Stimulated activated CD4-positive, alpha-beta T cell treated with anti-CD3 and anti-CD28 coated beads, Interleukin-15, amount 100 ng/mL, for 48 hours (primary cell): ENCODE results near the gene CDK16.

ENCODE experiments used
- DNase-seq, 2 donors: peaks; one replicate each; pipeline ENCODE4 v3.0.0-alpha.2; 2020; ENCODE audit warnings: low read depth in 2 of 2

CDK16 gene

DNA sequence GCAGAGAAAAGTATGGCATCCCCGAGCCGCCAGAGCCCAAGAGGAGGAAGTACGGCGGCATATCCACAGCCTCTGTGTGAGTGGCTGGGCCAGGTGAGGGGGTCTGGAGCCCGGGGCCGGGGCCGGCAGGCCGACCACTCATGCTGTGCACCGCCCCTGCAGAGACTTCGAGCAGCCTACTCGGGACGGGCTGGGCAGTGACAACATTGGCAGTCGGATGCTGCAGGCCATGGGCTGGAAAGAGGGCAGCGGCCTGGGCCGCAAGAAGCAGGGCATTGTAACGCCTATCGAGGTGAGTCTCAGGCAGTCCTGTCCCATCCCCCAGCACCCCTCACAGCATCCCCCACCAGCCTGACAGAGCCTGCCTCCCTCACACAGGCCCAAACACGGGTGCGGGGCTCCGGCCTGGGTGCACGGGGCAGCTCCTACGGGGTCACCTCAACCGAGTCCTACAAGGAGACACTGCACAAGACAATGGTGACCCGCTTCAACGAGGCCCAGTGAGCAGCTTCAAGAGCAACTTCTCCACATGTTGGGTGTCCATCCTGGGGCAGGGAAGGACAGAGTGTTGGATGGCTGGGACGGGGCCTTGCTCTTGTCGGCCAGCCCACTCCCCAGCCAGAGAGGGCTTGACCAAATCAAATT, 32.3 kb upstream of the CDK16 start:
- no peak for DNase-seq

DNA sequence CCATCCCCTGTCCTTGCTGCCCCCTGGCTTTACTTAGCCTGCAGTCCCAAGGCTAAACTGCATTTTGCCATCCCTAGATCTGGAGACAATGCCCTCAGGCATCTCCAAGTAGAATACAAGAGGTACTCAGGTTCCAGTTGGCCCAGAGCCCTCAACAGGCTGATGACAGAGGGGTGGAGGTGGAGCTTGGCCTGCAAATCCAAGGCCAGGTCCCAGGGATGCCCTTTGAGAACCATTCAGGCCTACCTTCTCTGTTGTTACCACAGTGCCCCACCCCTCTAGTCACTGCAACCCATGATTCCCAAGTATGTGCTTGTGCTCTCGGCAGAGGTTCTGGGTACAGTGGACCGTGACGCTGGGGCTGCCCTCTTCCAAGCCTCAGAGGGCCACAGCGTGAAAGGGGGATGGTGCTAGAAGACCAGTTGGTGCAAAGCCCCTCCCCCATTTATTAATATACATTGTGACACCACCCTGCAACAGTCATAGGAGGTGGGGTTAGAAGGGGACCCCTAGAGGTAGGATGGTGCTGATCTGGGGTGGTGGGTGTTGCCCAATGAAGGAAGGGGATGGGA, 31.3 kb upstream of the CDK16 start:
- DNase-seq = no peak

DNA sequence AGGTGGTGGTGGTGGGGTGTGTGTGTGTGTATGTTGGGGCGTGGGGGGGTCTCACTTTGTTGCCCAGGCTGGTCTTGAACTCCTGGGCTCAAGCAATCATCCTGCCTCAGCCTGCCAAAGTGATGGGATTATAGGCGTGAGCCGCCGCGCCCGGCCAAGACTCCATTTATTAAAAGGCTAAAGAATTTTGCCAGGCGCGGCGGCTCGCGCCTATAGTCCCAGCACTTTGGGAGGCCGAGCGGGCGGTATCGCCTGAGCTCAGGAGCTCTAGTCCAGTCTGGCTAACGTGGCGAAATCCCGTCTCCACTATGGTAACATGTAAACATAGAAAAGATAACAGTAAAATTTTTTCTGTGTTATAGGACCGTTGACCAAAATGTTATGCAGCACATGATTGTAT, 28.6 kb upstream of the CDK16 start:
- DNase-seq = no peak

DNA sequence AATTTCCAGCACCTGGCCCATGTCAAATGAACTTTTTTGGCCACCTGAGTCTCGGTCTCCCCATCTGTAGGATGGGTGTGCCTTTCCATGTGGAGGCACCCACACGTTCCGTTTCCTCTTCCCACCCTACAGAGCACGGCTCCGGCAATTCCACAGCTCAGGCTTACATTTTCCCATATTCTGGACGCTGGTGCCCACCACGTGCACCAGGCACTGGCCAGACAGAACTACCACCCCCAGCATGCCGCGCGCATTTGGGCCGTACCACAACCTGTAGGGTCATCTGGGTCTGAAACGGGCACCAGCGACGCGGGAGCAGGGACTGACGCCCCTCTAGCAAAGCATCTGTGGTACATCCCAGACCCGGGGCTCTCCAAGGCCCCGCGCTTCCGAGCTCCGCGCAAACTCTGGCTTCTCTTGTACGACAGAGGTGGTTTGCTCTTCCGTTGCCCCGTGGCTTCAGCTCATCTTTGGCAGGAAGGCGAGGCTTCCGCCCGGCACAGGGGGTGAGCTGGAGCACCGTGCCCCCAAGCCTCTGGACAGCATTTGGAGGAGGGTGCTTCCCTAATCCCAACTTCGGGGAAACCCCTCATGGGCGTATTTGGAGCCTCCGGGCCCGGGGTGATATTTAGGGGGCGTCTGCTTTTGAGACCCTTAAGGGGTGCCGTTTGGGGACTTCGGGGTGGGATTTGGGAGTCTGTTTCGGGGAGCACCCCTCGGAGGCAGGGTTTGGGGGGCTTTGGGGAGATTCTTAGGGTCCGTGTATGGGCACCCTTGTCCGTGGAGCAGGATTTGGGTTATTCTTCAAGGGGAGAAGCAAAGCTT, 27.8 kb upstream of the CDK16 start:
- peak; percentile 79 to 82 for DNase-seq

DNA sequence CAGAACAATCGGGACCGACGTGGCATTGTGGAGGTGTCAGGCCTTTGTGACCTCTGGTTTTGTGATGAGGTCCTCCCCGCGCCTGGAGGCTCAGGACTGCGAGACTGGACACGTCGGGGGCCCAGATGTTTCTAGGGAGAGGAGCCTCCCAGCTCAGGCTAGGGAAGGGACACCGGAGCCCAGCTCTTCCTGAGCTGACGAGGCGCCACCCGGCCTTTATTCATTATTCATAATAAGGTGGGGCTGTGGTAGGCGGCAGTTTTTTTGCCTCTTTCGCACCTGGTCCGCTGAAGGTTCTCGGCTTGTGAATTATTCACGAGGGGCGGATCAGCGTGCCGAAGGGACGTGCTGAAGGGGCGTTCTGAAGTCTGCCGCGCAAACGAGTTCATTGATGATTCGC, 27.1 kb upstream of the CDK16 start:
- DNase-seq = peak in 1 of 2 donors; percentile 19

DNA sequence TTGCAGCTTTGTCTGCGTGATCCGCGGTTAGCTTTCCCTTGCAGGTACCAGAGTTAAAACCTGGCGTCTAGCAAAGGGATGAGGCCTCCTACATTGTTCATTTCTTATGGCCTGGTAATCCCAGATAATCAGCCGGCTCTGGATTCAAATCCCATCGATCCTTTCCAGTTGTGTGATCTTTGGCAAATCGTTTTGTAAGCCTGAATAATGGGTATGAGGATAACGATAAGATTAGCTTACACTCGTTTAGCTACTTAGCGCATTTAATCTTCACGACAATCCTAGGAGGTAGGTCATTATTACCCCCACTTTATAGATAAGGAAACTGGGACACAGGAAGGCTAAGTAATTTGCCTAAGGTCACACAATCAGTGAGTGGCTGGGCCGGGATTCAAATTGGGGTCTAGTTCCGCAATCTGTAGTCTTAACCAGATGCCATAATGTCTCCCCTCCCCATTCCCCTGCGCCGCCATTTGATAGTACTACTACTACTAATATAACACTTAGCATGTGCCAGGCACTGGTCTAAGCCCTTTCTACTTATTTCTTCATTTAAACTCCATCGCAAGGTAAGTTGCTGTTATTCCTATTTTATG, 26.6 kb upstream of the CDK16 start:
- no peak for DNase-seq

DNA sequence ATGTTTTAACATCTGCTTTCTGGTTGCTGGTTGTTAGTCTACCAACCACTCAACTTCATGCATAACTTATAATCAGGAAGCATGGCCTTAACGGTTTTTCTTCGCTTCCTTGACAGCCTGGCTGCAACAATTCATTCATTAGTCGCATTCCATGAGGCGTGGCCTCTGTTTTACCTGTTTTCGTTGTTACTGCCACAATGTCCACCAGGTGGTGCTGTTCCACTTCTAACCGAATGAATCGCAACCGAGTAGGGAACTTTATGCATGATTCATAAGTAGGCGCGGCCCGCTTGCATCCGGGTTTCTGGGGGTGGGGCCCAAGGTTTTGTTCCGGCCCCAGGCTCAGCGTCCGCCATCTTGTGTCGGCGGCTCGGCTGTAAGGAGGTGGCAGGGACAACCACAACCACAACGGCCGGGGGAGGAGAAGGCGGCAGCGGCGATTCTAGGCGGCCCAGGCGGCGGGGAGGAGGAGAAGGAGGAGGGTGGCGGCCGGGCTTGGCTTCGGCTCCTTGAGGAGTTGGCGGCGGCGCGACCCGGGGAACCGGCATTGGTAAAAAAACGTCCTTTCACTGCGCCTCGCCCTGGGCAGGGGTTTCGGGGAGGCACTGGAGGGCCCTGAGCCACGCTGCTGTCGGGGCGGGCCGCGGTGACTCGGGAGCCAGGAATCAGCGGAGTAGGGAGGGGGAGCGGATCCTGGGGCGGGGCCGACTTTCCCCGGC, 24.8 kb upstream of the CDK16 start, which contains the start of gene UBA1:
Gene UBA1 (plus strand): TSS at position 355 of the 719 bp plus-strand sequence. CDS start 4,974 bp downstream, outside the sequence.
- peak; percentile 86 to 96 for DNase-seq

DNA sequence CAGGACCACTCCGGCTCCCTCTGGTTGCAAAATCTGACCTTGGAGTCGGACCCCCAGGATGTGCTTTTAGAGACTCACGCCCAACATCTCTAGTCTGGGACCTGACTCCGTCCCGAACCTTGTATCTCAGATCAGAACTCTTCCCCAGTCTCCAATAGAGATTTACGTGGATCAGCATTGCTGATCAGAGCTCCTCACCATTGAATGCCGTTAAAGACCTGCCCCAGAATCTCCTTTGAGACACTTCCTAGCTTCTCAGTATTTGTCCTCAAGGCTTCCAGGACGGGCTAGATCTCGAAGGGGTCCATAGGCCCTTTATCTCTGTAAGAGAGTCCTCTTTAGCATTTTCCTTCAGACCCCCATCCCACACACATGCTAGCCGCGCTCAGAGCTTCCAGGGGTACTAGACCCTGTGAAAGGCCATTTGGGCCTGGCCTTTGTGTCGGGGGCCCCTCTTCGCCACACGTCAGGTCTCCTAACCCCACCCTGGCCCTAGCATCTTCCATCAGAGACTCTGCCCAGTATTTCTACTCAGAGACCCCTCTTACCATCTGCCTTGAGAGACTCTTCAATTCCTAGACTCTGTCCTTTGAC, 24.2 kb upstream of the CDK16 start:
- DNase-seq = no peak

DNA sequence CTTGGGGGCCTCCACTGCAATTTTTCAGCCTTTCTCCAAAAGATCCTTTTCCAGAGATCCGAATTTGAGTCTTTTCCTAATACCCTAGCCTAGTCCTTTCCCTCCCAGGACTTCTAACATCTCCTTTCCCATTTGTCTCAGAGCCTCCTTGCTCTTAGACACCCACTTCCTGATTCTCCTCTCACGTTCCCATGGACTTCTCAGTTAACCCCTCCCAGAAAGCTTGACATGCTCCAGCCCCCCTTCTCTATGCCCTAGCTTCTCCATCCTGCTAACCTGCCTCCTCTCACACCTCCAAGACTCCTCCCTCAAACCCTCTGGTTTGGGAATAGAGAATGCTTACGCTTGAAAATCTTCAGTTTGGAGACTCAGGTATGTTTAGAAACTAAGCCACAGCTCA, 22.4 kb upstream of the CDK16 start:
- DNase-seq = no peak

DNA sequence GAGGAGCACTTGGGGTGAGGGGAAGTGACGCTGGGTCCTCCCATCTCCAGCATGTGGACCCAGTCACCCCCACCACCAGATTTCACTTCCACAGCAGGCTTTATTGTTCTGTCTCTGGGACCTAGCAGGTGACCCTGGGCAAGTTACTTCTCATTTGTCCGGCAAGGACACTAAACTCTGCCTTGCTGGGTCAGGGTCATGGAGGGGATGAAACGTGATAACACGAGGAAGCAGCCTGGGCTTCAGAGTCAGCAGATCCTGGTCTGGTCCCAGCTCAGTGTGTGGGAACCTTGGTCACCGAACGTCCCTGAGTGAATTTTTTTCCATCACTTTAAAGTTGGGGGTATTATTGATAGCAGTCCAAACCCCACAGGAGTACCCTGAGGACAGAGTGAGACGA, 21.0 kb upstream of the CDK16 start:
- DNase-seq = no peak

DNA sequence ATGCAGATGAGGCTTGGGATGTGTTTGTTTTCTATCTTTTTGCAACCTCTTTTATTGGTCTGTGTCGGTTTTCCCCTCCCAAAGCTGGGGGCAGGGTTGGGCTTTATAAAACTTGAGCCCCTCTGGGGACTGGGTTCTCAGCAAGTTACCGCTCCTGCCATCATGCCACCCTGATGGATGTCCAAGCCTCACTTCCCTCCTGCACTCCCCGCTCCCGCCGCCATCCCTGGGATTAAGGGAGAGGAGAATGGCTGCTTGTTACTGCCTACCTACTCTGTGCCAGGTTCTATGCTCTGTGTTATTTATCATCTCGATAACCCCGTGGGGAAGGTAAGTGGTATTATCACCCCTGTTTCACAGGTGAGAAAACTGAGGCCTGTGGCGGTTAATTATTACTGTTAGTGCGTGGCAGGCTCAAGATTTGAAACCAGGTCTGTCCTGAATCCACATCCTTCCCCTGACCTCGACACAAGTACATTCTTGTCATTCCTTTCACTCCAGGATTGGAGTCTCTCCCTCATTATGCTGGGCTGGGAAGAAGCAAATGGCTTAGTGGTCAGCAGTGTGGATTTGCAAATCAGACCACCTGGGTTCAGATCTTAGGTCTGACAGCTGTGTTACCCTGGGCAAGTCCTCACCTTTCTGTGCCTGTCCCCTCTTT, 20.3 kb upstream of the CDK16 start:
- DNase-seq = no peak

DNA sequence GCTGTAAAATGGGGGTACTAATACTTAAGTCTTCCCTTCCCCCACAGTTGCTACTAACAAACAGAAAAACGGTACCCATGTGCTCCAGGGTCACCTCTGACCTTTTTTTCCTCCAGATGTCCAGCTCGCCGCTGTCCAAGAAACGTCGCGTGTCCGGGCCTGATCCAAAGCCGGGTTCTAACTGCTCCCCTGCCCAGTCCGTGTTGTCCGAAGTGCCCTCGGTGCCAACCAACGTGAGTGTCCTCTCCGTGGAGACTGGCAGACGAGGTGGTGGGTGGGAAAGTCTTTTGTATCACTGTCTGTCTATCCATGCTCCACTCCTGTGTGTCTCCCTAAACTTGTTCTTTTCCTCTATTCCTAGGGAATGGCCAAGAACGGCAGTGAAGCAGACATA, 19.8 kb upstream of the CDK16 start:
- DNase-seq = no peak

DNA sequence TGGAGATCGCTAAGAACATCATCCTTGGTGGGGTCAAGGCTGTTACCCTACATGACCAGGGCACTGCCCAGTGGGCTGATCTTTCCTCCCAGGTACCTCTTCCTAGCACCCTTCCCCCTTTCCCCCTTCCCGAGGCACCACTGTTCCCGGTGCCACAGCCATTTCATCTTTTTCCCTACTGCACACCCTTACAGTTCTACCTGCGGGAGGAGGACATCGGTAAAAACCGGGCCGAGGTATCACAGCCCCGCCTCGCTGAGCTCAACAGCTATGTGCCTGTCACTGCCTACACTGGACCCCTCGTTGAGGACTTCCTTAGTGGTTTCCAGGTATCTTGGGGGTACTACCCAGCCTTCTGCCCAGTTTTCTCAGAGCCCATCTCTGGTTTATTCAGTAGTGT, 19.2 kb upstream of the CDK16 start:
- DNase-seq = no peak

DNA sequence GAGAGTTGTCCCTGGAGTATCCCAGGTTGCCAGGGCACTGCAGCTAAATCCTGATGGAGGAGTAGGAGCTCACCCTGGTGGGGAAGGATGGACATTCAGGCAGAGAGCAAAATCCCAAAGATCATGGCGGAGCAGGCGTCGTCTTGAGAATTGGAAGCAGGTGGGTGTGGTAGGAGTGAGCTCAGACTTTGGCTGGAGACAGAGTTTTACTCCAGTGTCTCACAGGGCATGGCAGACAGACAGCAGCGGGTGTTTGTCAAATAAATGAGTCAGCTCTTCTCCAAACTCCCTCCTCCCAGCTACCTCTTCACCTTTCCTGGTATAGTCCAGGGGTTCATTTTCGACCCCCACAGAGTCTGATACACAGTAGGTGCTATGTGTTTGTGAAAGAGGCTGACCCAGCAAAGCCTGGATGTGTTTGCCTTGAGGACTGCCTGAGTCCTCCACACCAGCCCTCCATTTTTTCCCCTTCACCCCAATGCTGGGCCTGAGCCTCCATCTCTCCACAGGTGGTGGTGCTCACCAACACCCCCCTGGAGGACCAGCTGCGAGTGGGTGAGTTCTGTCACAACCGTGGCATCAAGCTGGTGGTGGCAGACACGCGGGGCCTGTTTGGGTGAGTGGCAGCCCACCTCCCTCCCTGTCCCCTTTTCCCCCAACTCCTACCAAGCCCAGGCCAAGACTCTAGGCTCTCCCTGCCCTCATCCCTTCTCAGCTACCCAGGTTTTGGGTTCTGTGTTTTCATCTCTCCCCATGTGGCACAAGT, 17.9 kb upstream of the CDK16 start:
- DNase-seq = no peak

DNA sequence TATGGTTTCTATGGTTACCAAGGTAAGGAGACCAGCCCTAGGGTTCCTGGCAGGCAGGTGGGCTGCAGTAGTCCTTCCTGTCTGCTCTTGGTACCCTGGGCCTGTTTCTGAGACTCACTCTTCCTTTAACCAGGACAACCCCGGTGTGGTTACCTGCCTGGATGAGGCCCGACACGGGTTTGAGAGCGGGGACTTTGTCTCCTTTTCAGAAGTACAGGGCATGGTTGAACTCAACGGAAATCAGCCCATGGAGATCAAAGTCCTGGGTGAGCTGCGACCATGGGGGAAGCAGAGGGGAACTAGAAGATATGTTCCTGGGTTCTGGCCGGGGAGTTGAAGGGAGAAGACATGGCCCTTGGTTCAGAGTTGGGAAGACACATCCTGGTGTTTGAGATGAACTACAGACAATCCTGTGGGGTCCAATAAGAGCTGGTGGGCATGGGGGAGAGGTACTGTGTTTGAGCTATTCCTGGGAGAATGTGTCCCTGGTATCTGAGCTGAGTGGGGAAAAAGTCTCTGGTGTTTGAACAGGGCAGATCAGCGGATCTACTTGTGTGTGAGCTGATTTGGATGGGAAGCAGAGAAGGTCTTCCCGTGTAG, 17.0 kb upstream of the CDK16 start:
- no peak for DNase-seq

DNA sequence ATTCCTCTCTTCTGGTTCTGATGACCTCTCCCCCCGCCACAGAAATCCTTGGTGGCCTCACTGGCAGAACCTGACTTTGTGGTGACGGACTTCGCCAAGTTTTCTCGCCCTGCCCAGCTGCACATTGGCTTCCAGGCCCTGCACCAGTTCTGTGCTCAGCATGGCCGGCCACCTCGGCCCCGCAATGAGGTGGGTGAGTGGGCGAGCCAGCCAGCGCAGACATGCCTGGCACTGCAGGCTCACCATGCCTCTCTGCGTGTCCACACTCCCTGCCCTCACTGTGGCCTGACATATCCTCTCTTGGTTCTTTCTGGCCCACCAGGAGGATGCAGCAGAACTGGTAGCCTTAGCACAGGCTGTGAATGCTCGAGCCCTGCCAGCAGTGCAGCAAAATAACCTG, 16.2 kb upstream of the CDK16 start:
- DNase-seq = no peak

DNA sequence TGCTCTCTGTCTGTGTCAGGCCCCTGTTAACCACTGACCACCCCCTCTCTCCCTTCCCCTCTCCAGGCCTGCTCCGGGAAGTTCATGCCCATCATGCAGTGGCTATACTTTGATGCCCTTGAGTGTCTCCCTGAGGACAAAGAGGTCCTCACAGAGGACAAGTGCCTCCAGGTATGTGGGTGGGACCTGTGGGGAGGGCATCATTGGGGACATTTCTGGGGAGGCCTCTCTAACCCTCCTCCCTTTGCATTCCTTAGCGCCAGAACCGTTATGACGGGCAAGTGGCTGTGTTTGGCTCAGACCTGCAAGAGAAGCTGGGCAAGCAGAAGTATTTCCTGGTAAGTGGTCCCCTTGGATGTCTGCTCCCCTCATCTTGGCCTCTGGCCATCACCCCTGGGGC, 15.6 kb upstream of the CDK16 start:
- DNase-seq = no peak

DNA sequence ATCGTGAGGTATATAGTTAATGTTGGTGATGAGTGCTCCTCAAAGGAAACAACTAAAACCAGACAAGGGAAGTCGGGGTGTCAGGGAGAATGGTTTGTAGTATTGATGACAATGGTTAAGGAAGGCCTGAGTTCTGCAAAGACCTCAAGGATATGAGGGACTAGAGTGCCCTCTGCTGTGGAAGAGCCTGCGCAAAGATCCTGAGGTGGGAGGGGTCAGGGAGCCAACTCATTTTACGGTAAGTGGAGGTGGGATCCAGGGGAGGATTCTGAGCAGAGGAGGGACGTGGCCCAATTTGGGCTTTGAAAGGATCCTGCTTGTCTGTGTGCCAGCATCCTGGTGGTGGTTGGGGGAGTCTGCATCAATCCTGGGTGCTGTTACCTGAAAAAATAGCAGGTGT, 13.5 kb upstream of the CDK16 start:
- no peak for DNase-seq

DNA sequence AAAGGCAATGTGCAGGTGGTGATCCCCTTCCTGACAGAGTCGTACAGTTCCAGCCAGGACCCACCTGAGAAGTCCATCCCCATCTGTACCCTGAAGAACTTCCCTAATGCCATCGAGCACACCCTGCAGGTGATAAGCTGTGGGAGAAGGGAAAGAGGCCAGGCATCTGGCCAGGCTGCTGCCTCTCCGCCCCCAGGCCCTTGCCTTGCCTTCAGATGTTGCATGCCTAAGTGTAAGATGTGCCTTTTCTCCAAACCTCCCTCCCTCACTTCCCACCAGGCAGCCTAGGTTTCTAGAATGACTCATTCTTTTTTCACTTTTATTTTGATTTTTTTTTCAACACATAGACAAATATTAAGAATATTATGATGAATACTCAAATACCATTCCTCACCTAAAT, 12.2 kb upstream of the CDK16 start:
- DNase-seq = no peak

DNA sequence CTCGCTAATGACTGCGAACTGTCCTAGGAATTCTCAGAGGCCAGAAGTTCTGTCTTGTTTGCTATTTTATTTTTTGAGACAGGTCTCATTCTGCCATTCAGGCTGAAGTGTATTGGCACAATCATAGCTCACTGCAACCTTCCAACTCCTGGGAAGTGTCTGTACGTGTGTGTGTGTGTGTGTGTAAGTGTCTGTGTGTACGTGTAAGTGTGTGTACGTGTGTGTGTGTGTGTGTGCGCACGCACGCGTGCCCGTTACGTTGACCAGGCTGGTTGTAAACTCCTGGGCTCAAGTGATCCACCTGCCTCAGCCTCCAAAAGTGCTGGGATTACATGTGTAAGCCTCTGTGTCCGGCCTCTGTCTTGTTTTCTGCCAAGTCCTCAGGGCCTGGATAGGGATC, 10.4 kb upstream of the CDK16 start:
- no peak for DNase-seq
